IPS-11a (cell line): ENCODE results near the gene BCKDK.
A peak's percentile ranks its signal among the peaks of the same experiment; 100 is the strongest.
"Not testable (repeated sequence)": the region's sequence is repeated elsewhere in the genome, so short reads cannot be mapped to it uniquely, and the experiment has no call there.

Source experiments
- H3K4me3 ChIP-seq: one replicate; pipeline ENCODE4 v1.5.1; 2013; ENCODE audit warnings: low read depth, low read length, control low read depth

Gene BCKDK

DNA sequence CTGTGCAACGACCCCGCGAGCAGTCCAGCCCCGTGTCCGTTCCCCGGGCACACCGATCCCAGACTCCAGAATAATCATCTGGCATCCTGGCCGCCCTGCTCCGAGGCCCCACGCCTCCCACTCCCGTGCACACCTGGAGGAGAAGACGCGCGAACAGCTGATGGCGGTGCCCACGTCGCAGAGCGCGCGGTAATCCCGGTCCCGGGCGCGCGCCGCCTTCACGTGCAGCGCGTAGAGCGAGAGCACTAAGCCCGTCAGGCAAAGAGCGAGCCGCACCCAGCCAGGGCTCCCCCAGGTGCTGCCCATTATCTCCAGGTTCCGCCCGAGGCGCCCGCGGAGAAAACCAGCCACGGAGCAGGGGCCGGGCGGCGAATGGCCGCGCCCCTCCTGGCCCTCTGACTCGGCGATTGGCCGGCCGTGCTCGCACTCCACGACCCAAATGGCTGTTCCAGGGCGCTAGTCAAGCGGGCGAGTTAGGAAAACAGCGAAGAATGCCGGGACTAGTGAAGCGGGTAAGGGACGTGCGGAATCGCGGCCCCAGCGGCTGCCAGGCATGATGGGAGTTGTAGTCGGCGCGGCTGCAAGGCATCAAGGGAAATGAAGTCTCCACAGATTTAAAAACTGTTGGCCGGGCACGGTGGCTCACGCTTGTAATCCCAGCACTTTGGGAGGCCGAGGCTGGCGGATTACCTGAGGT lies 13.6 kb upstream of the BCKDK start, which contains the start of gene VKORC1:
VKORC1 (minus strand) TSS at position 374 of the 697 bp plus-strand sequence; CDS start at position 306, 68 bp downstream.
- peak within 1 kb of the TSS; percentile 89 for H3K4me3 ChIP-seq

GRCh38 chr16:31099860-31100638 lies 8.1 kb upstream of the BCKDK start:
- no peak overlapping the region for H3K4me3 ChIP-seq

- not testable (repeated sequence) for H3K4me3 ChIP-seq
Observed at GRCh38 chr16:31100876-31101641, 7.1 kb upstream of the BCKDK start.

GRCh38 chr16:31105677-31106213 lies 2.4 kb upstream of the BCKDK start:
- H3K4me3 ChIP-seq = no peak overlapping the region

- H3K4me3 ChIP-seq = no peak overlapping the region
Observed at GRCh38 chr16:31106509-31107464, 1.4 kb upstream of the BCKDK start.

GRCh38 chr16:31107465-31107867 lies 720 bp upstream of the BCKDK start:
- H3K4me3 ChIP-seq = no peak overlapping the region

DNA sequence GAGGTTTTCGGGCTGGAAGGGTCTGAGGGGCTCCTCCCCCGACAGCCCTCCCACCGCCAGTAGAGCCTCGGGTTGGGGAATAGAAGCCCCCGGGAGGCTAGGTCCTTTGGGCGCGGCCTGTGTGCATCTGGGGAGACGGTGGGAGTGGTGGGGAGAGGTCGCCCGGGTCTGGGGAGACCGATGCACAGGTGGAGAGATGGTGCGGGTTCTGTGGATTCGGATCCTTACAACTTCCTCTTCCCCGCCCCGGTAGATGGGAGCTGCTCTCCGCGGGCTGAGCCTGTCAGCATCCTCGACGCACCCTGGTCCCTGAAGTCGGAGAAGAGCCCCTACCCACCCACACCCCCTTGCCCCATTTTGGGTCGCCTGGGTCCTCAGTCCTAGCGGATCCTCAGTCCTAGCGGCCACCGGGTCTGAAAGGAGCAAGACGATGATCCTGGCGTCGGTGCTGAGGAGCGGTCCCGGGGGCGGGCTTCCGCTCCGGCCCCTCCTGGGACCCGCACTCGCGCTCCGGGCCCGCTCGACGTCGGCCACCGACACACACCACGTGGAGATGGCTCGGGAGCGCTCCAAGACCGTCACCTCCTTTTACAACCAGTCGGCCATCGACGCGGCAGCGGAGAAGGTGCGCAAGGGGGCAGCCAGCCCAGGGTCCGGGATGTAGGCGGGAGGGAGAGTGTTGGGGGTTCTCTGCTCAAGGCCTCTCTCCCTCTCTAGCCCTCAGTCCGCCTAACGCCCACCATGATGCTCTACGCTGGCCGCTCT lies 790 bp downstream of the BCKDK start:
- peak overlapping the region; percentile 78 for H3K4me3 ChIP-seq

- no peak overlapping the region for H3K4me3 ChIP-seq
Observed at GRCh38 chr16:31109622-31110021, 1.4 kb downstream of the BCKDK start.

- no peak overlapping the region for H3K4me3 ChIP-seq
Observed at GRCh38 chr16:31110106-31111034, 2.2 kb downstream of the BCKDK start.

DNA sequence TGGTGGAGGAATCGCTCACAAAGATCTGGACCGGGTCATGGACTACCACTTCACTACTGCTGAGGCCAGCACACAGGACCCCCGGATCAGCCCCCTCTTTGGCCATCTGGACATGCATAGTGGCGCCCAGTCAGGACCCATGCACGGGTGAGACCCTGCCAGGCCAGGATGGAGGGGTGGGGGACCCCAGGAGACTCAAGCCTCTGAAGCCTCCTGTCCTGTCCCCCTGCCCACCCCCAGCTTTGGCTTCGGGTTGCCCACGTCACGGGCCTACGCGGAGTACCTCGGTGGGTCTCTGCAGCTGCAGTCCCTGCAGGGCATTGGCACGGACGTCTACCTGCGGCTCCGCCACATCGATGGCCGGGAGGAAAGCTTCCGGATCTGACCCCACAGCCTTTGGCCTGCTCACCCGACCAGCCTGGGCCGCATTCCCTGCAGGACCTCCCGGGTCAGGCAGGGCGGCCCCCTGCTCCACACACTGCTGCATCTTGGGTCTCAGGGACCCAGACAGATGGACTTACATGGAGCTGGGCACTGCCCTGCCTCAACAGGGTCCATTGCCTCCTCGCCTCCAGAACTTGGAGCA lies 3.8 kb downstream of the BCKDK start:
- H3K4me3 ChIP-seq = no peak overlapping the region

DNA sequence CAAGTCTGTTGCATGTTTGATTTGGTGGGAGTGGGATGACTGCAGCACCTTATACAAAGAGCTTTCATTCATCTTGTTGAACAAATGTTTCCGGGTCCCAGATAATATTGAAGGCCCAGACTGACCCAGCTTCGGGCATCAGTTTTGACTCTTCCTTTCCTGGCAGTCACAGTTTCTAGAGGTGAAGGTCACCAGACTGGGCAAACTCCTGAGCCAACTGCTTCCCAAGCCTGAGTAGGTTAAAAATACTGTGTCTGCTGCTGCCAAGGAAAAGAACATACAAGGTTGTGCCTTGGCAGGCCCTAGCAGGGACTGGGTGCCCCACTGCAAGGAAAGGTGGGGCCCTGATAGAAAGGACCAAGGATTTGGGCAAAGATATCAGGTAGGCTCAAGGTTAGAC lies 4.5 kb downstream of the BCKDK start:
- no peak overlapping the region for H3K4me3 ChIP-seq

DNA sequence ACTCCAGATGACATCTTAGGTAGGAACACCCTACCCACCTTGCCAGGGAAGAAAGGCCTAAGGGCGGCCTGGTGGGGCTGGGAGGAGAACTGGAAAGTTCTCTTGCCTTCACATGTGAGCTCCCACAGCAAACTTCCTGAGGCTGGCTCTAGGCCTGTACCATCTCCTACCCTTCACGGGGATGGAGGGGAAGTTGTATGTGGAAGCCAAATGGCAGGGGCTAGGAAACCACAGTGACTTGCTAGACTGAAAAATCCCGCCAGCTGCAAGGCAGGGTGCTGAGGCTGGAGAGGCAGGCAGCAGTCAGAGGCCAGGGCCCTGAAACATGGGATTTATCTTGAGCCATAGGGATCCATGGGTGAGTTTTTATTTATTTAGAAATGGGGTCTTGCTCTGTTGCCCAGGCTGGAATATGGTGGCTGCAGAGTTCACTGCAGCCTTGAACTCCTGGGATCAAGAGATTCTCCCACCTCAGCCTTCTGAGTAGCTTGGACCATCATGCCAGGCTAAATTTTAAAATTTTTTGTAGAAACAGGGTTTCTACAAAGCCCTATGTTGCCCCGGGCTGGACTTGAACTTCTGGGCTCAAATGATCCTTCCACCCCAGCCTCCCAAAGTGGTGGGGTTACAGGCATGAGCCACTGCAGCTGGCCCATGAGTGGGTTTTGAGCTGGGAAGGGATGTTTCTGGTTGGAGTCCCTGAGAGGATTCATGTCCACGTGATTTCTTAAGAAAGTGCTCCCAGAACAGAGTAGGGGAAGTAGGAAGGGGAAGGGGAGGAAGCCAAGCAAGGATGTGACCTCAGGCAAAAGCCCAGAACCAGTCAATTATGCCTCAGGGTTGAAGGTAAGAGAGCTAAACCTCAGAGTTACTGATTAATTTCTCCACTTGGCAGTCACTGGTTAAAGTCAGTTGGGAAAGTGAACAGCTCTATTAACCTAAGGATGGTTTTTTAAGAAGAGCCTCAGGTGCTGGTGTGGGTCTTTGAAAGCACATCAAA lies 5.2 kb downstream of the BCKDK start:
- H3K4me3 ChIP-seq = no peak overlapping the region

GRCh38 chr16:31114468-31114867 lies 6.3 kb downstream of the BCKDK start:
- H3K4me3 ChIP-seq = no peak overlapping the region

- peak within 1 kb of the TSS; percentile 53 for H3K4me3 ChIP-seq
Observed at GRCh38 chr16:31117384-31118222, 9.4 kb downstream of the BCKDK start, which contains the start of gene KAT8. TSS of gene KAT8 (plus strand) at chr16:31117664. CDS start at chr16:31117682, 18 bp downstream.

DNA sequence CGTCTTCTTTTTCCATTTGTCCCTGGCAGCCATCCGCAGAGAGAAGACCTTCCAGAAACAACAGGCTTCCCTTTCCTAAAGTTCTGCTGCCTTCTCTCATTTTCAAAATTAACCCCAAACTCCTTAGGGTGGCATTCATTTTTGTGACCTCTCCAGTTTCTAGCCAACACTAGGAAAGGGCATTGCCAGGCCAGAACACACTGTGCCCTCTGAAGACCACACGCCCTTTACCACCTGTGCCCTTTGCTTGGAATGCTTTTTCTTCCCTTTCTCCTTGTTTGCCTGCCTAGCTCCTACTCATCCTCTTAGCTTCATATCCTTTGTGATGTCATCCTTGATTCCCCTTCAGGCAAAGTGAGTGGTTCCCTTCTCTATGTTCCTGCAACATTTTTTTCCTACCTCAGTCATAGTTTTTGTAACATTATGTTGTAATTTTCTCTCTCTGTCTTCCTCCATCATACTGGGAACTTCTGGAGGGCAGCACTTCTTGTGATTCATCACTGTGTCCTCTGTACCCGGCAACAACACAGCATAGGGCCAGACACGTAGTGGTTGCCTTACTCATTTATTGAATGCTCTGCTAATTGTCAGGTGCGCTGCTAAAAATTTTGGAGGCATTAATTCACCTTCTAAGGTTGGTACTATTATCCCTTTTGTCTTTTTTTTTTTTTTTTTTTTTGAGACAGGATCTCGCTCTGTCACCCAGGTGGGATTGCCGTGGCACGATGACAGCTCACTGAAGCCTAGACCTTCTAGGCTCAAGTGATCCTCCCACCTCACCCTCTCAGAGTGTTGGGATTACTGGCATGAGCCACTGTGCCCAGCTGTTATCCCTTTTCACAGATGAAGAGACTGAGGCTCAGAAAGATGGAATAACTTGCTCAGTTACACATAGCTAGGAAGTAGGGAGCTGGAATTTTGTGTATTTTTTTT lies 10.3 kb downstream of the BCKDK start:
- peak overlapping the region; percentile 52 for H3K4me3 ChIP-seq
